HG03095 (cell line): ENCODE measurements around the gene UFD1.

Source experiments
- ATAC-seq: cut with Tn5 transposase; IDR thresholded peaks from one replicate; pipeline ENCODE4 v1.9.1; 2021; ENCODE audit warnings: moderate library complexity; ENCODE audit not compliant: unreplicated experiment

UFD1 gene, protein sequence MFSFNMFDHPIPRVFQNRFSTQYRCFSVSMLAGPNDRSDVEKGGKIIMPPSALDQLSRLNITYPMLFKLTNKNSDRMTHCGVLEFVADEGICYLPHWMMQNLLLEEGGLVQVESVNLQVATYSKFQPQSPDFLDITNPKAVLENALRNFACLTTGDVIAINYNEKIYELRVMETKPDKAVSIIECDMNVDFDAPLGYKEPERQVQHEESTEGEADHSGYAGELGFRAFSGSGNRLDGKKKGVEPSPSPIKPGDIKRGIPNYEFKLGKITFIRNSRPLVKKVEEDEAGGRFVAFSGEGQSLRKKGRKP

GRCh38 chr22:19478901-19479354, at the start of gene UFD1:
Gene UFD1, minus strand, starts transcription at chr22:19479193. Its CDS starts 108 bp downstream, at chr22:19479085.
- peak; percentile 41 for ATAC-seq

- no peak for ATAC-seq
These were observed 48.9 kb upstream of the UFD1 start for GRCh38 chr22:19527861-19528417.

GRCh38 chr22:19527321-19527721, 48.3 kb upstream of the UFD1 start:
- ATAC-seq, result no peak

DNA sequence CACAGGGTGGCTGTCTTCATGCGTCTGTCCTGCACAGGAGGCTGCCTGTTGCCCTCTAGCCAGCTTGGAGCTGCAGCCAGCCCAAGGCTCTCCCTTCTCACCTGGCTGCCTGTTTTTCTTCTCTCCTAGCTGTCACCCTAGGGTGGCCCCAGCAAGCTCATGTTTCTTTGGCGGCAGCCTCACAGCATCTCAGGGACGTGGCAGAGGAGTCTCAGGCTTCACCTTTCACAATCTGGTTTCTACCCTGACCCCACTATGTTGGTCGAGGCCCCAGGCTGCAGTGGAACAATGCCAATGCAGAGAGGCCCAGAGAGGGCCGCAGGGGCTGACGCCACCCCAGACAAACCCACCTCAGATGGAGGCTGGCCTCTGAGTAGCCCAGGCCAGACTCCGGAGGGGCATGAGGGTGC, 47.7 kb upstream of the UFD1 start:
- no peak for ATAC-seq

DNA sequence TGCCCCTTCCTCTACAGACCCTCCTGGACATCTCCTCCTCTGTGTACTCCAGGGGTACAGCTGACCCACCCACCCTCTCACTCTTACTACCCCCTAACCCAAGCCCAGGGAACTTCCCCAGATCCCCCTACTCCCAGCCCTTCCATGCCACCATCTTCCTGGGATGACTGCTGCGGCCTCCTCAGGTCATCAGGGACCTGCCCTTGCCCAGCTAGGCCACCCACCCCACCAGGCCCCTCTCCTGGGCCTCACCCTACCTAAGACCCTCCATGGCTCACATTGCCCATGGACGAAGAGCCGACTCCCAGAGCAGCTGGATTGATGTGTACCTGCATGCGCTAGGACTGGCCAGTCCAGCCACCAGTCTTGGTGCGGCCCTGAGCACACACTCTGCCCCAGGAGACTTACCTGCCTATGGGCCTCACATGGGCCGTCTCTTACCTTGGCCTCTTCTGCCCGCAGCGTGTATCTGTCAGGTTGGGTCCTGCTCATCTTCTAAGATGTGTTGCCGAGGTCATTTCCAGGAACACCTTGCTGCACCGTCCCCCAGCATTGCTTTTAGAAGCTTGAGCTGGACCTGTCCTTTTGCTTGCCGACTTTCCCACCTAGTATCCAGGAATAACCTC, 47.2 kb upstream of the UFD1 start:
- ATAC-seq, result no peak

- ATAC-seq, result no peak
These were observed 46.7 kb upstream of the UFD1 start for GRCh38 chr22:19525666-19526065.

DNA sequence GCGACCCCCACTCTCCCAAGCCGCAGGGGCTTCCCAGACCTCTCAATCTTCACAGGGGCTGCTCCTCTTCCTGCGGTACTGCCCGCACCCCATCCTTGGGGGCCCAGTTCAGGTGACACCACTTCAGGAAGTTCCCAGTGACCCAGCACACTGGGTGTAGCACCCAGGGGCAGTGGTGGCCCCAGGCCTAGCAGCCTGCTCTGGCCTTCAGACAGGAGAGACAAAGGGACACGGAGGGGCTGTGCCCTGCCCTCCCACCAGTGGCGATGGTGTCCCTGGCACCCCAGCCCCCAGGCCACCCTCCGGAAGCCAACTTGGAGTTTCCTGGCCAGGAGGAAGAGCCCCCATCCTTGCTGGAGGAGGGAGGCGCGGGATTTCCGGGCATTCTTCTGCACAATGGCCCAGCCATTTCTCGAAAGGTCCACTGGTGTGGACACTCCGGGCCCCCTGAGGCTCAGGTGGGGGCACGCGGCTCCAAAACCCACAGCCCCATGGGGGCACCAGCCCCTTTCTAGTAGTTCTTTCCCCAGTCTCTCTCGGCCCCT, 46.2 kb upstream of the UFD1 start:
- no peak for ATAC-seq

DNA sequence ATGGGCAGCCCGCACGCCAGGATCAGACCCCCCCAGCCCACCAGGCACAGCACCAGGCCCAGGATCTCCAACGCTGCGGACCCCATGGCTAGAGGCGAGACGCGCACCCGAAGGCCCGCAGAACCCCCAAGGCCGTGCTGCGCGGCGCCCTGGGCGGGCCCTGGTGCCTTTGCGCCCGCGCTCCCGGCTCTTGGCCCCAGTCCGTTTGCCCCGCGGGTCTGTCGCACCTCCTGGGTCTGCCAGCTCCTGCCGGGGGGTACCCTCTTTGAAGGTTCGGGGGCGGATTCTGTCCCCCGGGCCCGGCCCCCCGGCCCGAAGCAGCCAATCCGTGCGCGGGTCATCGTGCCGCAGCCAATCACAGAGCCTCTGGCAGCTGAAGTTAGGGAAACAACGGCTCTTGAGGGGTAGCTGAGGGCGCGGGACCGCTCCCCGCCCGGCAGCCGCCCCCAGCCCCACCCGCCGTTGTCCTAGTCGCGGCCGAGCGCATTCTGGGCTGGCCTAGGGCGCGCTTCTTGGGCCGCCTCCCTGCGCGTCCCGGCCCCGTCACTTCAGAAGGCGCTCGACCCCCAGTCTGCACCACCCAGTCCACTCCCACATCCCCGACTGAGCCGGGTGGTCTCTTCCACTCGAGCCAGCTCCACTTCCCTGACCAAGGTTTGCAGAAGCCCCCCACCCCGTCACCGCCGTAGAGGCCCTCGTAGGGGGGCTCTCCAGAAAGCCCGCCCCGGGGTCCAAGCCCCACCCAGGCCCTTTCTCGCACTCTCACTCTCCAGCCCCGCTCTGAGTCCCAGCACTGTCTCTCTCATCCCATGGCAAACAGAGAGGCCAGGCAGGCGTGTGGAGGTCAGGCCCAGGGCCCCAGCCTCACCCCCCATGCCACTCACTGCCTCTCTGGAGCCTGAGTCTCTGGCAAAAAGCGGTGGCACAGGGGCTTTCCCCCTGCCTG, 45.5 kb upstream of the UFD1 start, which contains the start of gene CLDN5:
Gene CLDN5, minus strand, starts transcription at position 241 of the 946 bp plus-strand sequence. Its CDS starts 155 bp downstream, at position 86.
- no peak for ATAC-seq

- ATAC-seq, result no peak
These were observed 44.5 kb upstream of the UFD1 start for GRCh38 chr22:19523240-19524169.

DNA sequence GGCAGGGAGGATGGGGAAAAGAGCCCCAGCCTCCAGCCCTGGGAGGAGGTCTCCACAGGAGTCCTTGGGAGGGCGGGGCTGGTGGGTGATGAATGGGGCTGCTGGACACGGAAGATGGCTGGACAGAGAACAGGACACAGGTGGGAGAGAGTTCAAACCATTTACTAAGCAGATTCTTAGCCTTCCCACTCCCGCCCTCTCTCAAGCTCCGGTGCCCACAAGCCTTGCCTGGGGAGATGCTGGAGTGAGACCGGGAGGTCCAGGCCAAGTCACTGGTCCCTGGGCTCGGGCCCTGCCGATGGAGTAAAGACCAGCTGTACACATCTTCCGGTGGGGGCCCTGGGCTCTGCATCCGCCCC, 43.9 kb upstream of the UFD1 start:
- no peak for ATAC-seq

DNA sequence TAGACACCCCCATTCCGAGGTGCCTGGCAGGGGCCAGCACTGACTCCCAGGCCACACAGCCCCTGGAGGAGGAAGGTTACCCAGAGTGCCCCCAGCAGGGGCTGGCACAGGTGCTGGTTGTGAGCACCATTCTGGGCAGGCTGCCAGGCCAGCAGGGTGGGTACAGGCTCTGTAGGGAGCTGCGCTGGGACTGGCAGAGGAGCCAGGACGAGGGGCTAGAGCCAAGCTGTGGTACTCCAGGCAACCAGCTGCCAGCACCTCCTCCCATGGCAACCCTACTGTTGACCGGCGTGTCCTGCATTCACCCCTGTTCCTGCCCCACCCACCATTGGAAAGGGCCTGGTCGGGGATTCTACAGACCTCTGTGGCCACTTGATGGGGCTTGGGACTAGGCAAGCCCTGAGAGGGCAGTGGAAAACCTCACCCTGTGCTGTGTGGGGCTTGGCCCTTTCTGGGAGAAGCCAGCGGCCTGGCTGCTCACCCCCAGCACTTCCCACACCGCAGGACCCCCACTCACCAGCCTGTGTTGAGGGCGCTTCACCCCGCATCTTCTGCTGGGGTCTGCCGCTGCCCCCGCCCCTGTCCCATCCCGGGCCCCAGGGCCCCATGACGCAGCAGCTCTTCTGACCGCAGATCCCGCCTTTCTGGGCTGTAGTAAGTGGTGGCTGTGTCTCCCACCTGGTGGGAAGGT, 43.3 kb upstream of the UFD1 start:
- ATAC-seq, result no peak

GRCh38 chr22:19520566-19521305, 41.7 kb upstream of the UFD1 start:
- ATAC-seq, result no peak

- ATAC-seq, result no peak
These were observed 41.0 kb upstream of the UFD1 start for GRCh38 chr22:19520007-19520406.

GRCh38 chr22:19519041-19519926, 40.3 kb upstream of the UFD1 start:
- ATAC-seq, result no peak

DNA sequence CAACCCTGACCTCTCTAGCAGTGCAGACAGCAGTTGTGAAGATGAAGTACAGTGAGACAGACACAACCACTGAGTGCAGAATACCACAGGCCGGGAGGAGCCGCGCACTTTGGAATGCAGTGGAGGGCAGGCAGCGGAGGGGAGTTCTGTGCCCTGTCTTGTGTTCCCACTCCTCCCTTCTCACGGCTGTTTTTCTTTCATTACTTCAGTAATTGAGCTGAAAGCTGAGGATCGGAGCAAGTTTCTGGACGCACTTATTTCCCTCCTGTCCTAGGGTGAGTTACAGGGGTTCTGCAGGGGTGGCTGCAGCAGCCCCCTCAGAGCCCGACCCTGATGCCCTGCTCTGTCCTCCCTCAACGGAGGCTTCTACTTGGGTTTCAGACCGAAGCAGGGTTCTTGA, 39.6 kb upstream of the UFD1 start:
- no peak for ATAC-seq

- no peak for ATAC-seq
These were observed 39.1 kb upstream of the UFD1 start for GRCh38 chr22:19517919-19518611.

GRCh38 chr22:19517171-19517500, 38.1 kb upstream of the UFD1 start:
- ATAC-seq, result no peak
